Activated naive CD4-positive, alpha-beta T cell (primary cell): ENCODE data around the gene KPNA2.
"Not testable (repeated sequence)": the region's sequence is repeated elsewhere in the genome, so short reads cannot be mapped to it uniquely, and the experiment has no call there.

Source experiments
- DNase-seq, 4 experiments: peaks; one replicate each; lab custom pipeline; 2025; lab: John Stamatoyannopoulos, UW

KPNA2 gene

GRCh38 chr17:68035523-68036303 is at the start of gene KPNA2:
KPNA2 (plus strand) TSS chr17:68035735; CDS start chr17:68037133, 1,398 bp downstream.
- DNase-seq: peak; percentile 70 to 83 (median 81)

- DNase-seq: no peak
Observed at GRCh38 chr17:67990909-67991308, 44.6 kb upstream of the KPNA2 start.

GRCh38 chr17:67992548-67993152 is 42.9 kb upstream of the KPNA2 start:
- DNase-seq: no peak

- peak; percentile 27 to 72 (median 50) for DNase-seq
Observed at GRCh38 chr17:67993153-67993997, 42.2 kb upstream of the KPNA2 start.

- DNase-seq: no peak
Observed at GRCh38 chr17:67993998-67994361, 41.6 kb upstream of the KPNA2 start.

DNA sequence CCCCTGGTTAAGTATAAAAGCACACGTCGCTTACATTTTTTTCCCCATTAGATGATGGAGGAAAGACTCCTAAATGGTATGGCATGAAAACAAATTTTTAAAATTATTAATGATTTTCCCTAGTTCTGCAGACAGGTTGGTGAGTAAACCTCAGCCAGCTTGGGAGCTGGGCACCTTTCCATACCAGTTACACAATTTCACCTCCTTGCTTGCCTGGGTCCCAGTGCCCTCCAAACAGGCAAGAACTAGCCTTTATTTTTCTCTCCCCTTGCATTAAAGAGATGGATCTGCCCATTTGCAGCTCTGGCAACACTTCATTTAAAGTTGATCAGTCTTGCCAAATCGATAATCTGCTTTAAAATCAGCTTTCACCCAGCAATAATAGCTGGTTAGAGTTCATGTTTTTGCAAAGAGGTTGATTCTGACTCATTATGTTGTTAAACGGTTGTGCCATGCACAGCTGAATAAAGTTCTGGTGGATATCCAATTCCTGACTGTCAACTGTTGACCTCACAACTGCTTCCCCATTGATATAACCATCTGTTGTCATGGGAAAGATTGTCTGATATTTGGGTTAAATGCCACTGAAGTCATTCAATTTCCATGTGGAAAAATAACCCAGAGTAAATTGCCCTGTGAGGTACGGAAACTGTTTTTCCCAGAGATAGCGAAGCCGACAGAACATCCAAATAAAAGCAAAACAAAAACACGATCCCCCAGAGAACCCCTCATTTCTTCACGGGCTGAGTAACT is 40.5 kb upstream of the KPNA2 start:
- no peak for DNase-seq

- peak in 1 of 4 experiments; percentile 11 for DNase-seq
Observed at GRCh38 chr17:67995570-67996263, 39.8 kb upstream of the KPNA2 start.

DNA sequence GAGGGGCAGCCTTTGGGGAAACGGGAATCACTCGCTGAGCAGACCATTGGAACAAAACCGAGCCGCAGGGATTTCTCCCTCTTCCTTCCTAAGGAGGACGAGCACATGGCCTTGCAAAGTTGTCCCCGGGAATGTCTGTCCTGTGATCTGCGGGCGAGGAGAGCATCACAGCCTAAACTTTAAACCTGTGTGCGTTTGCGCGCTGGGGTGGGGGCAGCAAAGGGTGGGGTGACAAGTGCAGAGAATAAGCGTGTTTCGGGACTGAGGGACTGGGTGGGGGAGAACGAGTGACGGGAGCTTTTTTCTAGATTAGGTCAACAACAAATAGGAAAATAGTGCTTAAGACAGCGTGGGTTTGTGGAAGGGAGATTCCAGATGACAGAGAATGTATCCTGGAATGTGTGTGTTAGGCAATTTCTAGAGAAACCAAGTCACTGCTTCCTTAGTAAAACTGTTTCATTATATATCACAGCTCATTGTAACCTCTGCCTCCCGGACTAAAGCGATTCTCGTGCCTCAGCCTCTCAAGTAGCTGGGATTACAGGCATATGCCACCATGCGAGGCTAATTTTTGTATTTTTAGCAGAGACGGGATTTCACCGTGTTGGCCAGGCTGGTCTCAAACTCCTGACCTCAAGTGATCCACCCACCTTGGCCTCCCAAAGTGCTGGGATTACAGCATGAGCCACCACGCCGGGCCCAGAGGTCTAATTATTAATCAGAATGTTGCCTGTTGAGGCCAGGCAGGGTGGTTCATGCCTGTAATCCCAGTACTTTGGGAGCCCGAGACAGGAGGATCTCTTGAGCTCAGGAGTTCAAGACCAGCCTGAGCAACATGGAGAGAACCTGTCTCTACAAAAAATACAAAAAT is 39.0 kb upstream of the KPNA2 start, which contains the start of gene C17orf58:
Gene C17orf58 (minus strand): TSS at position 169 of the 871 bp plus-strand sequence. CDS start 271 bp downstream, outside the sequence.
- not testable (repeated sequence) for DNase-seq

DNA sequence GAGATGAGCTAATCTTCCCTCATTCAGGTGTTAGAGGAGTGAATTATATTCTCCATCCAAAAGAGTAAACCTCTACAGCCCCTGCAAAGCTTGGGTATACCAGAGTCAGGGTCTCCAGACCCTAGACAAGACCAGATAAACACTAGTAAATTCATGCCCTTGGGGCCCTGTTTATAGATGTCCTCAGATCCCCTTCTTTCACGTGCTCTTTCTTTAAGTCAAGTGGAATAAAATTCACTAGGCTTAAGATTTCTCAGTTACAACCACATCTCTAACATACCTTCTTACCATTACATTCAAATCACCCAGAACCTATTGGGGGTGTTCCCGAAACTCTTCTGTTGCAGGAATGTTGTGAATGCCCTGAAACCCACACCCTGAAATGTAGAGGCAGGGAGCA is 37.1 kb upstream of the KPNA2 start:
- no peak for DNase-seq

DNA sequence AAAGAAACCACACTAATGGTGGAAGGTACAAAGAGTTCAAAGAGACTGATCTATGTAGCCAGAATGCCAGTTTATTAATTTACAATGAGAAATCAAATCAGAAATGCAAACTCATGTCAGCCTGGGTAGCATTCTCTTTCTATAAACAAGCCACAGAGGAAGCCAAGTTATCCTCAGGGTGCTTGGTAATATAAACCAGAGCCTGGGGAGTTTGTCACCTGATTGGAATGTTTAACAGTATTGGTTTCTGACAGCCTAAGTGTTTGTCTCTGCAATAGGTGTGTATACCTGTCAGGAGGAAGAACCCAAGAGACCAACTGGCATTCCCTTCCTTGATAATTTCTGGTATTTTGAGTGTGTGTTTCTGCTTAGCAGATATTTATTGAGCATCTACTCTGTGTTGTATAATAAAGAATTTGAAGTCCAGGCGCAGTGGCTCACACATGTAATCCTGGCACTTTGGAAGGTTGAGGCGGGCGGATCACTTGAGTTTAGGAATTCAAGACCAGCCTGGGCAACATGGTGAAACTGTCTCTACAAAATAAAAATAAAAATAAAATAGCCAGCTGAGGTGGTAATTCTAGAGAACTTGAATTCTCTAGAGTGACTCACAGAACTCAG is 36.1 kb upstream of the KPNA2 start:
- no peak for DNase-seq

GRCh38 chr17:68004201-68004600 is 31.3 kb upstream of the KPNA2 start:
- DNase-seq: no peak

DNA sequence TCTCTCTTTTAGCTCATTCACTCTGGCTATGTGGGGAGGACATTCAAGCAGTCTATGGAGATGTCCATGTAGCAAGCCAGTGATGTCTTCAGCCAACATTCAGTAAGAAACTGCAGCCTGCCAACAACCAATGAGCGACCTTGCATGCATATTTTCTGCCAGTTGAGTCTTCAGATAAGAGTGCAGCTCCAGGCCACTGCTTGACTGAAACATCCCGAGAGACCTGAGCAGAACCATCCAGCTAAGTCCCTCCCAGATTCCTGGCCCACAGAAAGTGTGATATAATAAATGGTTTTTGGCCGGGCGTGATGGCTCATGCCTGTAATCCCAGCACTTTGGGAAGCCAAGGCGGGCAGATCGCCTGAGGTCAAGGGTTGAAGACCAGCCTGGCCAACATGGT is 28.7 kb upstream of the KPNA2 start:
- no peak for DNase-seq

GRCh38 chr17:68011199-68011665 is 24.3 kb upstream of the KPNA2 start:
- DNase-seq: peak; percentile 6 to 44 (median 29)

GRCh38 chr17:68013385-68013784 is 22.1 kb upstream of the KPNA2 start:
- no peak for DNase-seq

DNA sequence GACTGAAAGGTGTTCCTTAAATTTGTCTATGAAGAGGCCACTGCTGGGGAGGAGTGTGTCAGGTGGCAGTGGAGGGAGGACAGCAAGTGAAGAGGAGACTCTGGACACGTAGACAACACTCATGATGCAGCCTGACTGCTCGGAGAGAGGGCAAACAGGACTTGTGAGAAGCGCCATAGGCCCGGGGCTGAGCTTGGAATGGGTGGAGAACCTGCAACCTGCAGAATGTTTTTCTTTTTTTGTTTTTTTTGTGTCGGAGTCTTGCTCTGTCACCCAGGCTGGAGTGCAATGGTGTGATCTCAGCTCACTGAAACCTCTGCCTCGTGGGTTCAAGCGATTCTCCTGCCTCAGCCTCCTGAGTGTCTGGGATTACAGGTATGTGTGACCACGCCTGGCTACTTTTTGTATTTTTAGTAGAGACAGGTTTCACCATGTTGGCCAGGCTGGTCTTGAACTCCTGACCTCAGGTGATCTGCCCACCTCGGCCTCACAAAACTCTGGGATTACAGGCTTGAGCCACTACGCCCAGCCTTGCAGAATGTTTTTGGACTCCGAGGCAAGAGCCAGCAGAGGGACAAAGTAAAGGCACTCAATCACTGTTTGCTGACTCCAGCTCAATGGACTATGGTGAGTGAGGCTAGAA is 20.3 kb upstream of the KPNA2 start:
- no peak for DNase-seq

DNA sequence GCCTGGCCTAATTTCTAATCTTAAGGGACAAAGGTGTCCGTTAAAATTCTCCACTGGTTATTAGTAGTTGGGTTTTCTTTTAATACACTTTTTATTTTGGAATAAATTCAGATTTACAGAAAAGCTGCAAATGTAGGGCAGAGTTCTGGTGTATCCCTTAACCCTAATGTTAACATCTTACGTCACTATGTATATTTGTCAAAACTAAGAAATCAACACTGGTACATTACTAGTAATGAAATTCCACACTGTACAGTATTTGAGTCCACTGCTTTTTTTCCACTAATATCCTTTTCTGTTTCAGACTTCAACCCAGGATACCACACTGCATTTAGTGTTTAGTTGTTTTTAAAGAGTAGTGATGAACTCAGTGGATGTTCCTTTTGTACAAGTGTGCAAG is 18.7 kb upstream of the KPNA2 start:
- DNase-seq: no peak

- not testable (repeated sequence) for DNase-seq
Observed at GRCh38 chr17:68018493-68018892, 17.0 kb upstream of the KPNA2 start.

GRCh38 chr17:68019336-68019674 is 16.2 kb upstream of the KPNA2 start:
- DNase-seq: no peak
